CD14-positive monocyte (primary cell): Measurements from ENCODE around the gene USP54. TPM values are rescaled to one million over a fixed set of nuclear protein-coding genes. Genes with fewer than 3 reads are reported as not detected.

ENCODE experiments used
- DNase-seq, 3 donors: peaks; one replicate each; pipeline ENCODE4 v3.0.0-alpha.2; 2011 to 2022
- H2AFZ ChIP-seq: 2 replicates; pipeline ENCODE4 v1.6.0; 2012; ENCODE audit warnings: mild to moderate bottlenecking, low read depth, low read length, inconsistent platforms; ENCODE audit not compliant: insufficient read depth, poor library complexity, severe bottlenecking
- H3K27ac ChIP-seq, 2 donors: 1 replicate in 1 of 2; 2 replicates in 1 of 2; pipeline ENCODE4 v1.5.1; 2012 to 2013; ENCODE audit warnings: low read length in 2 of 2, control low read depth in 1 of 2, inconsistent platforms in 1 of 2, low read depth in 1 of 2, mild to moderate bottlenecking in 1 of 2
- H3K27me3 ChIP-seq, 2 donors: one replicate each; pipeline versions ENCODE4 v1.6.0 to v1.6.1; 2011 to 2013; ENCODE audit warnings: low read length in 2 of 2; ENCODE audit not compliant: control insufficient read depth in 2 of 2, insufficient read depth in 2 of 2
- H3K36me3 ChIP-seq, 2 donors: replicated peaks in 1 of 2; 1 replicate in 1 of 2; 2 replicates in 1 of 2; pipeline versions ENCODE4 v1.5.1 to v1.6.1; 2012 to 2013; ENCODE audit warnings: low read length in 2 of 2, control low read depth in 1 of 2, inconsistent platforms in 1 of 2, mild to moderate bottlenecking in 1 of 2; ENCODE audit not compliant: insufficient read depth in 2 of 2, control insufficient read depth in 1 of 2
- H3K4me1 ChIP-seq, 2 donors: 1 replicate in 1 of 2; 2 replicates in 1 of 2; pipeline versions ENCODE4 v1.5.1 to v1.6.1; 2012 to 2013; ENCODE audit warnings: low read length in 2 of 2, control low read depth in 1 of 2, inconsistent platforms in 1 of 2, mild to moderate bottlenecking in 1 of 2, moderate library complexity in 1 of 2; ENCODE audit not compliant: insufficient read depth in 2 of 2, control insufficient read depth in 1 of 2
- H3K4me2 ChIP-seq: replicated peaks from 2 replicates; pipeline ENCODE3; 2012; ENCODE audit warnings: low read length, moderate library complexity, mild to moderate bottlenecking; ENCODE audit not compliant: poor library complexity, severe bottlenecking; ENCODE audit errors: extremely low read depth
- H3K4me3 ChIP-seq, 3 experiments: fragments of 200-600 bp in 1 of 3; sonication (generic) in 1 of 3; replicated peaks in 1 of 3; 1 replicate in 2 of 3; 2 replicates in 1 of 3; pipeline ENCODE4 v1.5.1; 2011 to 2013; ENCODE audit warnings: low read length in 3 of 3, mild to moderate bottlenecking in 3 of 3, control low read depth in 2 of 3, low read depth in 2 of 3, inconsistent platforms in 1 of 3, moderate library complexity in 1 of 3
- H3K79me2 ChIP-seq: 2 replicates; pipeline ENCODE4 v1.6.0; 2012; ENCODE audit warnings: mild to moderate bottlenecking, control low read depth, inconsistent platforms, low read length, moderate library complexity; ENCODE audit not compliant: insufficient read depth
- H3K9ac ChIP-seq: 2 replicates; pipeline ENCODE4 v1.6.0; 2017; ENCODE audit warnings: low read length, mild to moderate bottlenecking; ENCODE audit not compliant: insufficient read depth, poor library complexity, severe bottlenecking
- H3K9me3 ChIP-seq, 2 donors: replicated peaks in 1 of 2; 1 replicate in 1 of 2; 2 replicates in 1 of 2; pipeline versions ENCODE4 v1.5.1 to v1.6.1; 2012 to 2013; ENCODE audit warnings: low read length in 2 of 2, control low read depth in 1 of 2; ENCODE audit not compliant: control insufficient read depth in 1 of 2, insufficient read depth in 1 of 2
- H4K20me1 ChIP-seq: 2 replicates; pipeline ENCODE4 v1.6.0; 2012; ENCODE audit warnings: mild to moderate bottlenecking, low read length, control low read depth, moderate library complexity; ENCODE audit not compliant: insufficient read depth
- H3K27ac Mint-ChIP-seq, 7 donors: one replicate each; pipeline ENCODE4 v1.8.0; 2020; ENCODE audit warnings: mild to moderate bottlenecking in 7 of 7, mixed read lengths in 7 of 7, moderate library complexity in 6 of 7, inconsistent platforms in 2 of 7
- H3K27me3 Mint-ChIP-seq, 3 donors: one replicate each; pipeline ENCODE4 v1.8.0; 2021 to 2022; ENCODE audit warnings: low read depth in 3 of 3, mild to moderate bottlenecking in 3 of 3, mixed read lengths in 3 of 3, moderate library complexity in 3 of 3, inconsistent platforms in 1 of 3
- H3K36me3 Mint-ChIP-seq, 2 donors: one replicate each; pipeline ENCODE4 v1.8.0; 2020; ENCODE audit warnings: mixed read lengths in 2 of 2, inconsistent platforms in 1 of 2, mild to moderate bottlenecking in 1 of 2
- H3K4me1 Mint-ChIP-seq: one replicate; pipeline ENCODE4 v1.8.0; 2020; ENCODE audit warnings: mild to moderate bottlenecking, mixed read lengths
- H3K4me3 Mint-ChIP-seq, 2 donors: one replicate each; pipeline ENCODE4 v1.8.0; 2020; ENCODE audit warnings: mild to moderate bottlenecking in 2 of 2, mixed read lengths in 2 of 2, moderate library complexity in 1 of 2
- H3K9me3 Mint-ChIP-seq, 7 donors: one replicate each; pipeline ENCODE4 v1.8.0; 2020 to 2022; ENCODE audit warnings: mixed read lengths in 7 of 7, mild to moderate bottlenecking in 6 of 7, moderate library complexity in 6 of 7, inconsistent platforms in 2 of 7
- CTCF ChIP-seq: fragments of 200-600 bp; IDR thresholded peaks from one replicate; pipeline ENCODE4 v1.8.0; 2022; ENCODE audit warnings: antibody characterized with exemption, mild to moderate bottlenecking
- WGBS: methylation state at CpG from one replicate; pipeline ENCODE4 v1.1.5; 2013; ENCODE audit warnings: missing lambda C conversion rate; ENCODE audit not compliant: insufficient coverage; 5-methylcytosine and 5-hydroxymethylcytosine counted together
- intact Hi-C, 2 donors: fragments of 100-400 bp; cut with micrococcal nuclease; formaldehyde crosslinking; loops; one replicate each; pipeline versions ENCODE4 v1.15.0 to v1.15.1; 2023
- polyA plus RNA-seq, 3 donors: library from polyadenylated mRNA; depleted of rRNA in 1 of 3; unstranded in 2 of 3; stranded (reverse) in 1 of 3; fragments of 300-500 nt in 2 of 3; fragments of >200 nt in 1 of 3; fragmentation: Illumina TruSeq in 2 of 3; gene quantifications; 1 replicate in 2 of 3; 2 replicates in 1 of 3; pipeline ENCODE4 v1.2.3, GENCODE V29; 2012 to 2021

Gene USP54
- polyA plus RNA-seq, 3 donors, result 0.28 to 2.4 (median 0.55) TPM

GRCh38 chr10:73589563-73590126 lies 1.5 kb downstream of the USP54 start:
- intact Hi-C loops, result no loop called here
- no peaks in the 10 kb centered on the region for H4K20me1 ChIP-seq
- H3K9ac ChIP-seq, result no peak overlapping the region
- H3K27ac ChIP-seq, result no peak overlapping the region
- no peak for DNase-seq
- no peak overlapping the region for H3K4me3 Mint-ChIP-seq
- no peak overlapping the region for H3K4me2 ChIP-seq
- no peak overlapping the region for H3K4me3 ChIP-seq
- no CpG with 5 or more reads among the region's 3 CpGs for WGBS
- no peak overlapping the region for H2AFZ ChIP-seq
- H3K4me1 Mint-ChIP-seq, result peaks cover 32% of the 10 kb centered on the region
- peaks cover 0 to 2% (median 0%) of the 10 kb centered on the region in 3 donors for H3K27me3 Mint-ChIP-seq
- H3K27ac Mint-ChIP-seq, result no peak overlapping the region
- H3K9me3 Mint-ChIP-seq, result peaks cover 0 to 4% (median 0%) of the 10 kb centered on the region in 7 donors
- TF ChIP-seq CTCF, result no peak
- H3K9me3 ChIP-seq, result peaks cover 0 to 2% of the 10 kb centered on the region in 2 donors
- peaks cover 17 to 28% of the 10 kb centered on the region in 2 donors for H3K4me1 ChIP-seq
- H3K36me3 Mint-ChIP-seq, result no peaks in the 10 kb centered on the region
- no peaks in the 10 kb centered on the region for H3K79me2 ChIP-seq
- no peaks in the 10 kb centered on the region for H3K27me3 ChIP-seq
- H3K36me3 ChIP-seq, result no peaks in the 10 kb centered on the region

- WGBS, result 55% methylated on average over 1 of the region's 1 CpG
- H3K4me3 Mint-ChIP-seq, result no peak overlapping the region
- intact Hi-C loops, result no loop called here
- no peaks in the 10 kb centered on the region for H3K36me3 ChIP-seq
- H3K4me1 Mint-ChIP-seq, result peaks cover 32% of the 10 kb centered on the region
- no peaks in the 10 kb centered on the region for H3K79me2 ChIP-seq
- no peak overlapping the region for H3K4me3 ChIP-seq
- no peak overlapping the region for H2AFZ ChIP-seq
- H3K27ac Mint-ChIP-seq, result no peak overlapping the region
- peaks cover 0 to 2% (median 0%) of the 10 kb centered on the region in 3 donors for H3K27me3 Mint-ChIP-seq
- no peaks in the 10 kb centered on the region for H4K20me1 ChIP-seq
- no peak for TF ChIP-seq CTCF
- H3K27ac ChIP-seq, result no peak overlapping the region
- H3K9me3 ChIP-seq, result peaks cover 0 to 2% of the 10 kb centered on the region in 2 donors
- H3K9me3 Mint-ChIP-seq, result peaks cover 0 to 4% (median 0%) of the 10 kb centered on the region in 7 donors
- no peak overlapping the region for H3K4me2 ChIP-seq
- no peaks in the 10 kb centered on the region for H3K27me3 ChIP-seq
- no peak overlapping the region for H3K9ac ChIP-seq
- no peaks in the 10 kb centered on the region for H3K36me3 Mint-ChIP-seq
- H3K4me1 ChIP-seq, result peaks cover 17 to 28% of the 10 kb centered on the region in 2 donors
- no peak for DNase-seq
Measured at GRCh38 chr10:73588656-73589055, 2.5 kb downstream of the USP54 start.
